OCI-LY7 (cell line): Measurements from ENCODE around the gene KRT6B. TPM values are rescaled to one million over a fixed set of nuclear protein-coding genes. Genes with fewer than 3 reads are reported as not detected.

Experiments
- BruUV-seq: library from RNA; stranded (reverse); fragments of 400-500 nt; replicated peaks from 2 replicates; lab custom pipeline; 2021; lab: Mats Ljungman, UMichigan
- CTCF ChIA-PET: fragments of 300-600 bp; sonication (Branson Sonifier 250); formaldehyde crosslinking; loops from one replicate; lab custom pipeline; 2022; ENCODE audit warnings: antibody characterized with exemption; ENCODE audit not compliant: unreplicated experiment; lab: Charles Lee
- POLR2A ChIA-PET: fragments of 300-600 bp; sonication (Branson Sonifier 250); formaldehyde crosslinking; loops from one replicate; lab custom pipeline; 2022; ENCODE audit warnings: antibody characterized with exemption; lab: Charles Lee
- DNase-seq: peaks from one replicate; pipeline ENCODE4 v3.0.0-alpha.2; 2015; ENCODE audit warnings: low spot score
- H2AFZ ChIP-seq: fragments of 200-600 bp; sonication (generic), shearing (Covaris generic); 2 replicates; pipeline ENCODE4 v1.6.1; 2014; ENCODE audit warnings: mild to moderate bottlenecking, antibody characterized with exemption, low read length, moderate library complexity
- H3K27ac ChIP-seq: fragments of 200-600 bp; sonication (generic); 2 replicates; pipeline ENCODE4 v1.5.1; 2014; ENCODE audit warnings: mixed run types, low read depth, mild to moderate bottlenecking, moderate library complexity, low read length, inconsistent platforms; ENCODE audit not compliant: poor library complexity, severe bottlenecking
- H3K36me3 ChIP-seq: fragments of 200-600 bp; sonication (generic); 2 replicates; pipeline ENCODE4 v1.6.1; 2014; ENCODE audit warnings: mild to moderate bottlenecking, antibody characterized with exemption, low read length, moderate library complexity, mixed read lengths; ENCODE audit not compliant: insufficient read depth
- H3K4me1 ChIP-seq: fragments of 200-600 bp; sonication (generic); 2 replicates; pipeline ENCODE4 v1.5.1; 2014; ENCODE audit warnings: mild to moderate bottlenecking, low read length; ENCODE audit not compliant: insufficient read depth, poor library complexity, severe bottlenecking
- H3K4me2 ChIP-seq: fragments of 200-600 bp; sonication (generic); 2 replicates; pipeline ENCODE4 v1.6.1; 2014; ENCODE audit warnings: mild to moderate bottlenecking, low read length
- H3K4me3 ChIP-seq: fragments of 200-600 bp; sonication (generic); 2 replicates; pipeline ENCODE4 v1.5.1; 2014; ENCODE audit warnings: mild to moderate bottlenecking, low read depth, low read length; ENCODE audit not compliant: poor library complexity, severe bottlenecking
- H3K79me2 ChIP-seq: fragments of 200-600 bp; sonication (generic); 2 replicates; pipeline ENCODE4 v1.6.1; 2016; ENCODE audit warnings: low read depth, mild to moderate bottlenecking, low read length, moderate library complexity, mixed read lengths; ENCODE audit not compliant: insufficient read depth
- H3K9me2 ChIP-seq: fragments of 200-600 bp; sonication (generic); 2 replicates; pipeline ENCODE4 v1.6.1; 2016; ENCODE audit warnings: mild to moderate bottlenecking, low read length, mixed read lengths; ENCODE audit not compliant: insufficient read depth
- H3K9me3 ChIP-seq: fragments of 200-600 bp; sonication (generic); 2 replicates; pipeline ENCODE4 v1.6.1; 2014; ENCODE audit warnings: mild to moderate bottlenecking, mixed run types, low read length, mixed read lengths
- H4K20me1 ChIP-seq: fragments of 200-600 bp; sonication (generic); 2 replicates; pipeline ENCODE4 v1.6.1; 2014; ENCODE audit warnings: mild to moderate bottlenecking, antibody characterized with exemption, low read length, moderate library complexity, mixed read lengths; ENCODE audit not compliant: insufficient read depth
- EZH2phosphoT487 ChIP-seq: fragments of 200-600 bp; sonication (generic); IDR thresholded peaks from 2 replicates; pipeline ENCODE4 v1.6.1; 2018; ENCODE audit warnings: low read depth, borderline replicate concordance, mild to moderate bottlenecking, mixed run types, antibody characterized with exemption, low read length, moderate library complexity, mixed read lengths
- intact Hi-C: fragments of 100-400 bp; cut with micrococcal nuclease; formaldehyde crosslinking; loops from one replicate; pipeline ENCODE4 v1.10.0; 2022; ENCODE audit not compliant: unreplicated experiment
- total RNA-seq, 2 experiments: library from RNA; depleted of rRNA in 1 of 2; stranded (reverse); fragments of >200 nt in 1 of 2; shearing (Covaris generic) in 1 of 2; gene quantifications; 2 replicates each; pipeline ENCODE4 v1.2.3, GENCODE V29; 2014 to 2022
- TF ChIP-seq, protein P1 (sequence below): fragments of 200-600 bp; sonication (generic); conservative IDR thresholded peaks from 2 replicates; pipeline ENCODE4 v1.5.1; 2014; ENCODE audit warnings: mild to moderate bottlenecking, antibody characterized with exemption, low read length, moderate library complexity, mixed read lengths

The KRT6B gene
- total RNA-seq, 2 experiments from 2014 or later, result not detected

DNA sequence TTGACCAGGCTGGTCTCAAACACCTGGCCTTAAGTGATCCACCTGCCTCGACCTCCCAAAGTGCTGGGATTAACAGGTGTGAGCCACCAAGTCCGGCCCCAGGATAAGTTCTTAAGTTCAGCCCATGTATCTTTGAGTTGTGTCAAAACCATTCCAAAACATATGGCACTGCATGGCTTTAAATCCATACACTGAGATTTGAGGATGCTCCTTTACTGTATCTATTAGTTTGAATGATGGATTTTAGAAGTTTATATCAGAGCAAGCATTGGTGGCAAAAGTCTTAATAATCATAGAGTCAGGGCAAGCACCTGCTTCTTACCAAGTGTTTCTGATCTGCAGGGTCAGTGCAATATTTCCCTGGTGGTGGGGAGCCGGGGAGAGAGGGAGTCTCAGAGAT lies 6.1 kb downstream of the KRT6B start:
- H3K4me1 ChIP-seq, result no peaks in the 10 kb centered on the region
- TF ChIP-seq, protein P1, sequence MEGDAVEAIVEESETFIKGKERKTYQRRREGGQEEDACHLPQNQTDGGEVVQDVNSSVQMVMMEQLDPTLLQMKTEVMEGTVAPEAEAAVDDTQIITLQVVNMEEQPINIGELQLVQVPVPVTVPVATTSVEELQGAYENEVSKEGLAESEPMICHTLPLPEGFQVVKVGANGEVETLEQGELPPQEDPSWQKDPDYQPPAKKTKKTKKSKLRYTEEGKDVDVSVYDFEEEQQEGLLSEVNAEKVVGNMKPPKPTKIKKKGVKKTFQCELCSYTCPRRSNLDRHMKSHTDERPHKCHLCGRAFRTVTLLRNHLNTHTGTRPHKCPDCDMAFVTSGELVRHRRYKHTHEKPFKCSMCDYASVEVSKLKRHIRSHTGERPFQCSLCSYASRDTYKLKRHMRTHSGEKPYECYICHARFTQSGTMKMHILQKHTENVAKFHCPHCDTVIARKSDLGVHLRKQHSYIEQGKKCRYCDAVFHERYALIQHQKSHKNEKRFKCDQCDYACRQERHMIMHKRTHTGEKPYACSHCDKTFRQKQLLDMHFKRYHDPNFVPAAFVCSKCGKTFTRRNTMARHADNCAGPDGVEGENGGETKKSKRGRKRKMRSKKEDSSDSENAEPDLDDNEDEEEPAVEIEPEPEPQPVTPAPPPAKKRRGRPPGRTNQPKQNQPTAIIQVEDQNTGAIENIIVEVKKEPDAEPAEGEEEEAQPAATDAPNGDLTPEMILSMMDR, result no peak
- TF ChIP-seq EZH2phosphoT487, result no peak
- H3K4me2 ChIP-seq, result no peak overlapping the region
- H3K79me2 ChIP-seq, result no peaks in the 10 kb centered on the region
- no TSS peak for BruUV-seq
- CTCF ChIA-PET, result no interaction called here
- H3K27ac ChIP-seq, result no peak overlapping the region
- H3K4me3 ChIP-seq, result no peak overlapping the region
- H2AFZ ChIP-seq, result no peak overlapping the region
- no peaks in the 10 kb centered on the region for H3K36me3 ChIP-seq
- no peaks in the 10 kb centered on the region for H3K9me3 ChIP-seq
- intact Hi-C loops, result no loop called here
- no peaks in the 10 kb centered on the region for H4K20me1 ChIP-seq
- no peaks in the 10 kb centered on the region for H3K9me2 ChIP-seq
- DNase-seq, result no peak
- POLR2A ChIA-PET, result no interaction called here

DNA sequence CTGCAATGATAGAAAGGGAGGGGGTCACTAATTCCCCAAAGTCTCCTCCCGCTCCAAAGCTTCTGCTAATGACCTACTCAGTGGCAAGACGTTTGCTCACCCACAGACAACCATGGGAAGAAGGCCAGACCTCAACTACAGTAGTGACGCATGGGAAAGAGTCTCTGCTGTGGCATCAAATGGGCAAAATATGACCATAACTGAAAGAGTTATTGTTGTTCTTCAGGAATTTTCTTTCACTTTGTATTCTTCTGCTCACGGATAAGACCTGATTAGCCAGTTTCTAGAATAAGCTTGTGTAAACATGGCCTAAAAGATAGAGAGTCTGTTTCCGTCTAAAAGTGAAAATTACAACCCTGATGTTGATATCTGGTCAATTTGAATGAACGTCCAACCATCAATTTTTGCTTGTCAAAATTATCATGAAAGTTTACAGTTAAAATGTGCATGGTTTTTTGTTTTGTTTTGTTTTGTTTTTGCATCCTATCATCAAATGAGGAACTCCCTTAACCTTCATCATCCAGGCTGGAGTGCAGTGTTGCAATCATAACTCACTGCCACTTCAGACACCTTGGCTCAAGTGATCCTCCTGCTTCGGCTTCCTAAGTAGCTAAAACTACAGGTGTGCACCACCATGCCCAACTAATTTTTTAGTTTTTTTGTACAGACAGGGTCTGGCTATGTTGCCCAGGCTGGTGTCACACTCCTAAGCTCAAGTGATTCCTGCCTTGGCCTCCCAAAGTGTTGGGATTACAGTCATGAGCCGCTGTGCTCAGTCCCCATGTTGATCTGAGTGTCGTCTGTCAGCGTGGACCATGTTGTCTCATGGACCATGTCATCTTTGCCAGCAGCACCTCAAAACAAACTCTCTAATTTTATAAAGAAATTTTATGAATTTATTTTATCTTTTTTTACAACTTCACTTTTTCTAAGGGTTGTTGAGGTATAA lies 7.0 kb downstream of the KRT6B start:
- Histone ChIP-seq H3K4me2 (no peak overlapping the region), H2AFZ (no peak overlapping the region), H3K9me3 (no peaks in the 10 kb centered on the region), H3K27ac (no peak overlapping the region), H3K9me2 (no peaks in the 10 kb centered on the region), H3K4me1 (no peaks in the 10 kb centered on the region), H4K20me1 (no peaks in the 10 kb centered on the region), H3K36me3 (no peaks in the 10 kb centered on the region), H3K79me2 (no peaks in the 10 kb centered on the region), H3K4me3 (no peak overlapping the region)
- POLR2A ChIA-PET, result interaction anchor here (0.7 kb wide), 1 partner anchor 56 kb away, joined by 3 read pairs; no protein-coding TSS in a partner anchor
- intact Hi-C loops, result no loop called here
- DNase-seq, result no peak
- no peak for TF ChIP-seq EZH2phosphoT487
- TF ChIP-seq, protein P1, result no peak
- no TSS peak for BruUV-seq
- CTCF ChIA-PET, result no interaction called here

DNA sequence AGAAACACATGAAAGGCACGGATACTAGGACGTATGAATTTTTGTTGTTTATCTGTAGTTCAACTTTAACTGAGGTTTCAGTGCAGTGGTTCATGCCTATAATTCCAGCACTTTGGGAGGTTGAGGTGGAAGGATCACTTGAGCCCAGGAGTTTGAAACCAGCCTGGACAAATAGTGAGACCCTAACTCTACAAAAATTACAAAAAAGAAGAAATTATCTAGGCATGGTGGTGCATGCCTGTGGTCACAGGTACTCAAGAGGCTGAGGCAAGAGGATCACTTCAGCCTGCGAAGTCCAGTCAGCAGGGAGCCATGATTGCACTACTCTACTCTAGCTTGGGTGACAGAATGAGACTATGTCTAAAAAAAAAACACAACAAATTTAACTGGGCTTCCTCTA lies 8.0 kb downstream of the KRT6B start:
- CTCF ChIA-PET, result no interaction called here
- Histone ChIP-seq H3K4me2 (no peak overlapping the region), H3K27ac (no peak overlapping the region), H3K36me3 (no peaks in the 10 kb centered on the region), H3K9me2 (no peaks in the 10 kb centered on the region), H3K4me1 (no peaks in the 10 kb centered on the region), H3K9me3 (no peaks in the 10 kb centered on the region), H2AFZ (no peak overlapping the region), H4K20me1 (no peaks in the 10 kb centered on the region), H3K4me3 (no peak overlapping the region), H3K79me2 (no peaks in the 10 kb centered on the region)
- DNase-seq, result no peak
- intact Hi-C loops, result no loop called here
- BruUV-seq, result no TSS peak
- POLR2A ChIA-PET, result interaction anchor here (0.7 kb wide), 1 partner anchor 57 kb away, joined by 3 read pairs; no protein-coding TSS in a partner anchor
- no peak for TF ChIP-seq EZH2phosphoT487
- TF ChIP-seq, protein P1, result no peak
